GM23338 (cell line): ENCODE measurements around the gene NXPH2. TPM values are rescaled to one million over a fixed set of nuclear protein-coding genes. Genes with fewer than 3 reads are reported as not detected.

ENCODE experiments used
- ATAC-seq: fragments of 200-7000 bp; cut with Tn5 transposase; 3 replicates; pipeline ENCODE4 v1.9.1; 2020
- DNase-seq: peaks from one replicate; pipeline ENCODE4 v3.0.0-alpha.2; 2015; ENCODE audit warnings: low spot score
- H2AFZ ChIP-seq: fragments of 200-600 bp; sonication (generic); 2 replicates; pipeline ENCODE4 v1.8.0; 2016; ENCODE audit warnings: antibody characterized with exemption, mild to moderate bottlenecking, moderate library complexity
- H3F3A ChIP-seq: fragments of 200-600 bp; sonication (generic); replicated peaks from 2 replicates; pipeline ENCODE4 v1.8.0; 2017; ENCODE audit warnings: antibody characterized with exemption, mixed run types, low read depth
- H3K27ac ChIP-seq: fragments of 200-600 bp; sonication (generic); 2 replicates; pipeline ENCODE4 v1.6.1; 2016; ENCODE audit warnings: low read depth
- H3K27me3 ChIP-seq: fragments of 200-600 bp; sonication (generic); 2 replicates; pipeline ENCODE4 v1.8.0; 2016; ENCODE audit warnings: mild to moderate bottlenecking, mixed run types, moderate library complexity; ENCODE audit not compliant: insufficient read depth
- H3K36me3 ChIP-seq: fragments of 200-600 bp; sonication (generic); 2 replicates; pipeline ENCODE4 v1.8.0; 2016; ENCODE audit warnings: mild to moderate bottlenecking; ENCODE audit not compliant: insufficient read depth
- H3K4me1 ChIP-seq: fragments of 200-600 bp; sonication (generic); 2 replicates; pipeline ENCODE4 v1.8.0; 2016; ENCODE audit warnings: mild to moderate bottlenecking, moderate library complexity; ENCODE audit not compliant: insufficient read depth
- H3K4me2 ChIP-seq: fragments of 200-600 bp; sonication (generic); 2 replicates; pipeline ENCODE4 v1.7.1; 2017; ENCODE audit warnings: mixed run types
- H3K4me3 ChIP-seq: fragments of 200-600 bp; sonication (generic); 2 replicates; pipeline ENCODE4 v1.6.1; 2016; ENCODE audit warnings: mixed run types
- H3K79me2 ChIP-seq: fragments of 200-600 bp; sonication (generic); replicated peaks from 2 replicates; pipeline ENCODE4 v1.8.0; 2017; ENCODE audit warnings: mild to moderate bottlenecking; ENCODE audit not compliant: insufficient read depth
- H3K9me2 ChIP-seq: fragments of 200-600 bp; sonication (generic); 2 replicates; pipeline ENCODE4 v1.8.0; 2017; ENCODE audit not compliant: insufficient read depth
- H4K20me1 ChIP-seq: fragments of 200-600 bp; sonication (generic); replicated peaks from 2 replicates; pipeline ENCODE4 v1.8.0; 2017; ENCODE audit warnings: mild to moderate bottlenecking; ENCODE audit not compliant: insufficient read depth
- H3K27ac Mint-ChIP-seq: 2 replicates; pipeline ENCODE4 v1.8.0; 2020; ENCODE audit warnings: inconsistent platforms, mild to moderate bottlenecking, moderate library complexity, mixed read lengths
- H3K27me3 Mint-ChIP-seq: 3 replicates; pipeline ENCODE4 v1.8.0; 2022; ENCODE audit warnings: low read depth, mild to moderate bottlenecking, moderate library complexity, mixed read lengths, inconsistent platforms; ENCODE audit not compliant: insufficient read depth, poor library complexity
- H3K36me3 Mint-ChIP-seq: 3 replicates; pipeline ENCODE4 v1.8.0; 2021; ENCODE audit warnings: low read depth, mild to moderate bottlenecking, inconsistent platforms, moderate library complexity, mixed read lengths
- H3K4me1 Mint-ChIP-seq: 3 replicates; pipeline ENCODE4 v1.8.0; 2020; ENCODE audit warnings: mild to moderate bottlenecking, inconsistent platforms, mixed read lengths
- H3K4me3 Mint-ChIP-seq: 3 replicates; pipeline ENCODE4 v1.8.0; 2021; ENCODE audit warnings: moderate library complexity, mild to moderate bottlenecking, inconsistent platforms, mixed read lengths
- H3K9me3 Mint-ChIP-seq: 3 replicates; pipeline ENCODE4 v1.8.0; 2020; ENCODE audit warnings: moderate library complexity, mild to moderate bottlenecking, inconsistent platforms, mixed read lengths
- CREB1 ChIP-seq: fragments of 250-450 bp; sonication (Bioruptor Pico); IDR thresholded peaks from 2 replicates; pipeline ENCODE4 v1.5.0; 2020; ENCODE audit warnings: low read depth, mild to moderate bottlenecking, moderate library complexity
- CTCF ChIP-seq, 2 experiments: fragments of 200-600 bp in 1 of 2; sonication (generic) in 1 of 2; conservative IDR thresholded peaks; 2 replicates each; pipeline versions ENCODE4 v1.5.1 to v1.6.1; 2016 to 2017; ENCODE audit warnings: antibody characterized with exemption in 2 of 2, low read depth in 2 of 2, mild to moderate bottlenecking in 2 of 2, moderate library complexity in 1 of 2
- ETS1 ChIP-seq: IDR thresholded peaks from 2 replicates; pipeline ENCODE4 v1.6.1; 2016; ENCODE audit warnings: antibody characterized with exemption
- EZH2 ChIP-seq: fragments of 200-600 bp; sonication (generic); IDR thresholded peaks from one replicate; pipeline ENCODE4 v1.8.0; 2017; ENCODE audit warnings: antibody characterized with exemption, mild to moderate bottlenecking, low read depth; ENCODE audit not compliant: unreplicated experiment
- EZH2phosphoT487 ChIP-seq: fragments of 200-600 bp; sonication (generic); IDR thresholded peaks from one replicate; pipeline ENCODE4 v1.8.1; 2018; ENCODE audit warnings: antibody characterized with exemption; ENCODE audit not compliant: unreplicated experiment
- JUNB ChIP-seq: IDR thresholded peaks from one replicate; pipeline ENCODE4 v1.6.1; 2016; ENCODE audit warnings: antibody characterized with exemption; ENCODE audit not compliant: unreplicated experiment
- NANOG ChIP-seq: IDR thresholded peaks from 2 replicates; pipeline ENCODE4 v1.6.1; 2016; ENCODE audit warnings: antibody characterized with exemption, borderline replicate concordance
- POLR2AphosphoS5 ChIP-seq: IDR thresholded peaks from 2 replicates; pipeline ENCODE4 v1.6.1; 2016; ENCODE audit warnings: antibody characterized with exemption, low read depth
- REST ChIP-seq: IDR thresholded peaks from one replicate; pipeline ENCODE4 v1.6.1; 2018; ENCODE audit warnings: antibody characterized with exemption; ENCODE audit not compliant: unreplicated experiment
- STAT1 ChIP-seq: IDR thresholded peaks from one replicate; pipeline ENCODE4 v1.6.1; 2016; ENCODE audit warnings: antibody characterized with exemption; ENCODE audit not compliant: unreplicated experiment
- ZNF114 ChIP-seq: fragments of 250-450 bp; sonication (Bioruptor Pico); IDR thresholded peaks from 2 replicates; pipeline ENCODE4 v1.5.0; 2020; ENCODE audit warnings: mild to moderate bottlenecking, moderate library complexity
- ZNF331 ChIP-seq: fragments of 250-450 bp; sonication (Bioruptor Pico); IDR thresholded peaks from 2 replicates; pipeline ENCODE4 v1.5.0; 2020; ENCODE audit warnings: low read depth, mild to moderate bottlenecking, moderate library complexity
- ZNF462 ChIP-seq: fragments of 250-450 bp; sonication (Bioruptor Pico); IDR thresholded peaks from 2 replicates; pipeline ENCODE4 v1.5.0; 2020; ENCODE audit warnings: mild to moderate bottlenecking, moderate library complexity
- polyA plus RNA-seq: library from polyadenylated mRNA; unstranded; fragments of >200 nt; fragmentation: Nextera tagmentation; extraction: Ambion mirVana; gene quantifications from 2 replicates; pipeline ENCODE4 v1.2.1, GENCODE V29; 2016
- total RNA-seq: library from RNA; depleted of rRNA; stranded (reverse); fragments of >200 nt; shearing (Covaris generic); gene quantifications from 2 replicates; pipeline ENCODE4 v1.2.3, GENCODE V29; 2014

NXPH2 gene
- total and polyA plus RNA-seq, 2 experiments from 2014 or later: 2.7 to 8.3 TPM

- no peak for TF ChIP-seq ZNF462 (CRISPR knock-in tag)
Observed at GRCh38 chr2:138652378-138652777, 127.8 kb downstream of the NXPH2 start (continued).

GRCh38 chr2:138649571-138649970 is 130.6 kb downstream of the NXPH2 start:
- H3K4me1 ChIP-seq: peaks cover 18% of the 10 kb centered on the region
- H3K27ac ChIP-seq: no peak overlapping the region
- ATAC-seq (no peak), DNase-seq (no peak)
- Mint-ChIP-seq H3K9me3 (no peaks in the 10 kb centered on the region), H3K36me3 (no peaks in the 10 kb centered on the region), H3K27me3 (no peaks in the 10 kb centered on the region), H3K4me1 (peaks cover 25% of the 10 kb centered on the region), H3K27ac (no peak overlapping the region), H3K4me3 (no peak overlapping the region)
- H3K4me2 ChIP-seq: peak overlapping the region; percentile 64
- H3K27me3 ChIP-seq: no peaks in the 10 kb centered on the region
- H2AFZ ChIP-seq: peak overlapping the region; percentile 2; the same call in 1 of the 2 replicates
- no peaks in the 10 kb centered on the region for H3K36me3 ChIP-seq
- no peaks in the 10 kb centered on the region for H3K79me2 ChIP-seq
- no peaks in the 10 kb centered on the region for H4K20me1 ChIP-seq
- peaks cover 8% of the 10 kb centered on the region; the same call in 1 of the 2 replicates for H3K9me2 ChIP-seq
- H3K4me3 ChIP-seq: no peak overlapping the region
- no peaks in the 10 kb centered on the region for H3F3A ChIP-seq
- TF ChIP-seq EZH2: no peak
- TF ChIP-seq ZNF331 (CRISPR knock-in tag): no peak
- no peak for TF ChIP-seq EZH2phosphoT487
- no peak for TF ChIP-seq STAT1
- no peak for TF ChIP-seq REST
- TF ChIP-seq ETS1: no peak
- TF ChIP-seq CREB1 (CRISPR knock-in tag): no peak
- no peak for TF ChIP-seq POLR2AphosphoS5
- no peak for TF ChIP-seq NANOG
- no peak for TF ChIP-seq CTCF (conservative IDR thresholded peaks at IDR 0.05; ENCODE audit: low read depth in 2 of 2)
- TF ChIP-seq ZNF114: no peak
- TF ChIP-seq JUNB: no peak
